H1 (cell line): ENCODE measurements around the gene NFASC. TPM values are rescaled to one million over a fixed set of nuclear protein-coding genes. Genes with fewer than 3 reads are reported as not detected.

ENCODE experiments used
- CTCF ChIA-PET: fragments of 300-600 bp; sonication (Branson Sonifier 250); formaldehyde crosslinking; loops from one replicate; lab custom pipeline; 2021; ENCODE audit not compliant: partially characterized antibody; lab: Charles Lee
- POLR2A ChIA-PET: fragments of 300-600 bp; sonication (Branson Sonifier 250); formaldehyde crosslinking; loops from one replicate; lab custom pipeline; 2021; ENCODE audit warnings: inconsistent platforms; ENCODE audit not compliant: partially characterized antibody; lab: Charles Lee
- DNase-seq, 2 experiments: peaks; one replicate each; pipeline versions ENCODE4 v3.0.0 to v3.0.0-alpha.2; 2010 to 2022; ENCODE audit warnings: low spot score in 2 of 2, low read depth in 1 of 2, mixed read lengths in 1 of 2
- FAIRE-seq: peaks from 2 replicates; lab custom pipeline; 2011; peaks lifted over from hg19 to GRCh38; lab: Jason Lieb, UNC
- H2AFZ ChIP-seq: 2 replicates; pipeline ENCODE4 v1.8.1; 2012; ENCODE audit warnings: low read length, inconsistent platforms
- H2AK5ac ChIP-seq: 2 replicates; pipeline ENCODE4 v1.6.1; 2013; ENCODE audit warnings: low read depth, low read length
- H2BK120ac ChIP-seq: replicated peaks from 2 replicates; pipeline ENCODE3; 2013; ENCODE audit warnings: low read depth, low read length, inconsistent platforms
- H2BK12ac ChIP-seq: 2 replicates; pipeline ENCODE4 v1.6.1; 2013; ENCODE audit warnings: low read depth, low read length
- H2BK15ac ChIP-seq: 2 replicates; pipeline ENCODE4 v1.6.1; 2013; ENCODE audit warnings: low read length
- H2BK20ac ChIP-seq: 2 replicates; pipeline ENCODE4 v1.6.1; 2013; ENCODE audit warnings: low read length
- H2BK5ac ChIP-seq: 2 replicates; pipeline ENCODE4 v1.6.1; 2013; ENCODE audit warnings: low read depth, low read length
- H3K14ac ChIP-seq: 2 replicates; pipeline ENCODE4 v1.6.1; 2013; ENCODE audit warnings: inconsistent platforms; ENCODE audit not compliant: insufficient read length
- H3K18ac ChIP-seq: 2 replicates; pipeline ENCODE4 v1.6.1; 2013; ENCODE audit warnings: low read length; ENCODE audit errors: extremely low read depth
- H3K23ac ChIP-seq: 2 replicates; pipeline ENCODE4 v1.6.1; 2013; ENCODE audit warnings: inconsistent platforms; ENCODE audit not compliant: insufficient read length
- H3K23me2 ChIP-seq: 2 replicates; pipeline ENCODE4 v1.6.1; 2013; ENCODE audit warnings: low read depth, low read length
- H3K27ac ChIP-seq: 2 replicates; pipeline ENCODE4 v1.6.1; 2011; ENCODE audit warnings: low read depth, low read length, inconsistent platforms
- H3K27me3 ChIP-seq, 4 experiments: replicated peaks in 1 of 4; 1 replicate in 1 of 4; 2 replicates in 3 of 4; pipeline versions ENCODE4 v1.6.1 to v1.8.1; 2011 to 2013; ENCODE audit warnings: low read length in 3 of 4, mild to moderate bottlenecking in 3 of 4, inconsistent platforms in 2 of 4, mixed read lengths in 2 of 4, moderate library complexity in 1 of 4; ENCODE audit not compliant: control insufficient read depth in 3 of 4, insufficient read depth in 3 of 4; ENCODE audit errors: extremely low read depth in 1 of 4
- H3K36me3 ChIP-seq, 4 experiments: 2 replicates each; pipeline versions ENCODE4 v1.6.1 to v1.8.1; 2011 to 2013; ENCODE audit warnings: mild to moderate bottlenecking in 4 of 4, low read length in 3 of 4, moderate library complexity in 2 of 4, control low read depth in 1 of 4, inconsistent platforms in 1 of 4; ENCODE audit not compliant: insufficient read depth in 4 of 4, control insufficient read depth in 2 of 4
- H3K4ac ChIP-seq: replicated peaks from 2 replicates; pipeline ENCODE3; 2013; ENCODE audit warnings: low read length, low read depth, mixed read lengths, inconsistent platforms; ENCODE audit not compliant: insufficient read length
- H3K4me1 ChIP-seq, 4 experiments: replicated peaks in 1 of 4; 1 replicate in 1 of 4; 2 replicates in 3 of 4; pipeline versions ENCODE4 v1.6.1 to v1.8.1; 2011 to 2013; ENCODE audit warnings: low read length in 3 of 4, inconsistent platforms in 2 of 4, mixed read lengths in 1 of 4; ENCODE audit not compliant: insufficient read depth in 4 of 4, control insufficient read depth in 3 of 4
- H3K4me2 ChIP-seq, 2 experiments: 2 replicates each; pipeline versions ENCODE4 v1.6.1 to v1.8.1; 2011 to 2013; ENCODE audit warnings: low read depth in 2 of 2, low read length in 2 of 2, control low read depth in 1 of 2, inconsistent platforms in 1 of 2, mild to moderate bottlenecking in 1 of 2; ENCODE audit not compliant: insufficient read depth in 1 of 2
- H3K4me3 ChIP-seq, 4 experiments: fragments of 200-600, 300-600 bp in 1 of 4; sonication (generic), shearing (Covaris generic), sonication (Bioruptor Twin) in 1 of 4; 2 replicates each; pipeline versions ENCODE4 v1.5.1 to v1.8.1; 2011 to 2016; ENCODE audit warnings: low read length in 4 of 4, low read depth in 3 of 4, control low read depth in 2 of 4, inconsistent platforms in 2 of 4, mild to moderate bottlenecking in 2 of 4, mixed read lengths in 1 of 4, moderate library complexity in 1 of 4; ENCODE audit not compliant: insufficient read depth in 2 of 4; ENCODE audit errors: extremely low read depth in 1 of 4
- H3K56ac ChIP-seq: replicated peaks from 2 replicates; pipeline ENCODE3; 2013; ENCODE audit warnings: low read depth, mild to moderate bottlenecking, mixed read lengths, low read length, inconsistent platforms; ENCODE audit not compliant: insufficient read length
- H3K79me1 ChIP-seq: 2 replicates; pipeline ENCODE4 v1.6.1; 2013; ENCODE audit warnings: low read depth, low read length, control low read depth
- H3K79me2 ChIP-seq, 2 experiments: 2 replicates each; pipeline versions ENCODE4 v1.6.1 to v1.8.1; 2012 to 2013; ENCODE audit warnings: low read length in 2 of 2, mild to moderate bottlenecking in 2 of 2, inconsistent platforms in 1 of 2; ENCODE audit not compliant: insufficient read depth in 2 of 2, control insufficient read depth in 1 of 2
- H3K9ac ChIP-seq, 4 experiments: replicated peaks in 1 of 4; 1 replicate in 1 of 4; 2 replicates in 3 of 4; pipeline versions ENCODE4 v1.6.1 to v1.8.1; 2011 to 2013; ENCODE audit warnings: low read depth in 3 of 4, low read length in 3 of 4, control low read depth in 2 of 4, mild to moderate bottlenecking in 2 of 4, moderate library complexity in 2 of 4, inconsistent platforms in 1 of 4; ENCODE audit errors: extremely low read depth in 1 of 4
- H3K9me3 ChIP-seq, 2 experiments: 2 replicates each; pipeline versions ENCODE4 v1.6.1 to v1.8.1; 2012 to 2013; ENCODE audit warnings: mild to moderate bottlenecking in 2 of 2, moderate library complexity in 2 of 2, control low read depth in 1 of 2, inconsistent platforms in 1 of 2, low read depth in 1 of 2, low read length in 1 of 2, mixed read lengths in 1 of 2; ENCODE audit not compliant: insufficient read depth in 2 of 2
- H4K20me1 ChIP-seq, 2 experiments: replicated peaks in 1 of 2; 2 replicates each; pipeline versions ENCODE3 to v1.8.1; 2011 to 2013; ENCODE audit warnings: inconsistent platforms in 2 of 2, low read length in 2 of 2, mild to moderate bottlenecking in 1 of 2; ENCODE audit not compliant: insufficient read depth in 2 of 2, control insufficient read depth in 1 of 2
- H4K5ac ChIP-seq: 2 replicates; pipeline ENCODE4 v1.6.1; 2013; ENCODE audit warnings: low read length, low read depth, mixed read lengths, inconsistent platforms; ENCODE audit not compliant: insufficient read length
- H4K8ac ChIP-seq: 2 replicates; pipeline ENCODE4 v1.8.0; 2013; ENCODE audit warnings: mild to moderate bottlenecking, moderate library complexity, low read length, inconsistent platforms; ENCODE audit not compliant: insufficient read depth; ENCODE audit errors: extremely low read depth
- H4K91ac ChIP-seq: replicated peaks from 2 replicates; pipeline ENCODE3; 2013; ENCODE audit warnings: low read length, mixed read lengths, inconsistent platforms; ENCODE audit not compliant: insufficient read length
- WGBS, 2 experiments: shearing (Covaris generic) in 1 of 2; methylation state at CpG; one replicate each; pipeline versions ENCODE4 v1.1.6 to v1.1.7; 2013 to 2015; ENCODE audit warnings: low lambda C conversion rate in 2 of 2, mixed read lengths in 2 of 2, inconsistent platforms in 1 of 2, low coverage in 1 of 2, missing lambda C conversion rate in 1 of 2; ENCODE audit not compliant: insufficient replicate concordance in 2 of 2, insufficient coverage in 1 of 2, insufficient read length in 1 of 2; ENCODE audit errors: extremely low coverage in 1 of 2, missing lambda C conversion rate in 1 of 2; 5-methylcytosine and 5-hydroxymethylcytosine counted together
- polyA plus RNA-seq, 7 experiments: library from polyadenylated mRNA; depleted of rRNA in 3 of 7; stranded (reverse) in 5 of 7; unstranded in 2 of 7; fragments of >200 nt in 5 of 7; fragments of 200-250 nt in 2 of 7; gene quantifications; 1 replicate in 5 of 7; 2 replicates in 1 of 7; 4 replicates in 1 of 7; pipeline versions ENCODE4 v1.2.1 to v1.2.3, GENCODE V29; 2011 to 2013; ENCODE audit warnings: missing spikeins in 2 of 7, mixed read lengths in 2 of 7
- total RNA-seq: library from RNA; stranded (reverse); fragmentation: NEBNext Ultra II Directional; extraction: Animal tissue kit (Norgen Biotek cat#: 25700); gene quantifications from 2 replicates; pipeline ENCODE4 v1.2.1, GENCODE V29; 2021

NFASC gene
- total and polyA plus RNA-seq, 2 of the 8 experiments (the other 6 are each of a cell fraction or from before 2014, with no cell fraction given) = 5.0 to 15.2 TPM

DNA sequence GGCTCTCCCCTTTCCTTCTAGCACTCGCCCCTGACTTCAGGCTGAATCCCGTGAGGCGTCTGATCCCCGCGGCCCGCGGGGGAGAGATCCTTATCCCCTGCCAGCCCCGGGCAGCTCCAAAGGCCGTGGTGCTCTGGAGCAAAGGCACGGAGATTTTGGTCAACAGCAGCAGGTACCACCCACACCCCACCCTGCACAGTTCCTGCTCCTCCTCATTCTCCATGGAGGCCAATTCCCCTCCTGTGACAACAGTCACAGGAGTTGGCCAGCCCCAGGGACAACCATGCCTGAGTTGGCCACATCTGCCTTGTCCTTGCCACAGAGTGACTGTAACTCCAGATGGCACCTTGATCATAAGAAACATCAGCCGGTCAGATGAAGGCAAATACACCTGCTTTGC is 193.6 kb downstream of the NFASC start:
- no peaks in the 10 kb centered on the region for H3K27me3 ChIP-seq
- no peaks in the 10 kb centered on the region for H3K79me1 ChIP-seq
- H2BK15ac ChIP-seq = no peak overlapping the region
- H2BK120ac ChIP-seq = no peak overlapping the region
- no peak overlapping the region for H3K18ac ChIP-seq
- no peaks in the 10 kb centered on the region for H3K9me3 ChIP-seq
- CTCF ChIA-PET = interaction anchor here (0.7 to 38.9 kb wide), 7 partner anchors 14 to 432 kb away, joined by 4 to 1336 read pairs (median 35); no protein-coding TSS in a partner anchor
- POLR2A ChIA-PET = no interaction called here
- H3K14ac ChIP-seq = no peak overlapping the region
- peaks cover 0 to 1% of the 10 kb centered on the region in 2 experiments for H4K20me1 ChIP-seq
- H3K23me2 ChIP-seq = no peaks in the 10 kb centered on the region
- H3K79me2 ChIP-seq = no peaks in the 10 kb centered on the region
- no peak overlapping the region for H3K9ac ChIP-seq
- no peaks in the 10 kb centered on the region for H3K36me3 ChIP-seq
- H3K27ac ChIP-seq = no peak overlapping the region
- no peak overlapping the region for H4K91ac ChIP-seq
- no peak overlapping the region for H3K4ac ChIP-seq
- H2AFZ ChIP-seq = no peak overlapping the region
- no peak overlapping the region for H3K4me3 ChIP-seq
- H4K8ac ChIP-seq = peak overlapping the region; percentile 35; the same call in 1 of the 2 replicates
- 83% methylated on average over 7 of the region's 11 CpGs; no CpG with 5 or more reads in 1 of the 2 experiments for WGBS, 2 experiments
- H3K4me1 ChIP-seq = peaks cover 0 to 4% (median 2%) of the 10 kb centered on the region in 4 experiments; a peak in 4 of 7 replicates
- no peak overlapping the region for H3K23ac ChIP-seq
- H2BK20ac ChIP-seq = no peak overlapping the region
- H2AK5ac ChIP-seq = no peak overlapping the region
- no peak overlapping the region for H4K5ac ChIP-seq
- H2BK5ac ChIP-seq = no peak overlapping the region
- FAIRE-seq (no peak), DNase-seq (no peak)
- no peak overlapping the region for H2BK12ac ChIP-seq
- H3K4me2 ChIP-seq = no peak overlapping the region
- H3K56ac ChIP-seq = no peak overlapping the region
